Naive B cell (primary cell): Measurements from ENCODE around the gene DPYD. TPM values are rescaled to one million over a fixed set of nuclear protein-coding genes. Genes with fewer than 3 reads are reported as not detected.

ENCODE experiments used
- ATAC-seq, 2 donors: fragments of 150-1000 bp; cut with Tn5 transposase; 2 replicates each; pipeline ENCODE4 v1.10.0; 2021; ENCODE audit warnings: low read depth in 2 of 2, mild to moderate bottlenecking in 2 of 2, moderate library complexity in 2 of 2
- DNase-seq: peaks from one replicate; pipeline ENCODE4 v3.0.0; 2022
- H3K27ac Mint-ChIP-seq, 6 donors: one replicate each; pipeline ENCODE4 v1.8.0; 2020 to 2022; ENCODE audit warnings: mild to moderate bottlenecking in 6 of 6, mixed read lengths in 6 of 6, moderate library complexity in 5 of 6, inconsistent platforms in 2 of 6
- H3K27me3 Mint-ChIP-seq, 3 donors: one replicate each; pipeline ENCODE4 v1.8.0; 2021 to 2022; ENCODE audit warnings: mixed read lengths in 3 of 3, mild to moderate bottlenecking in 1 of 3
- H3K36me3 Mint-ChIP-seq, 2 donors: one replicate each; pipeline ENCODE4 v1.8.0; 2020 to 2022; ENCODE audit warnings: mixed read lengths in 2 of 2, inconsistent platforms in 1 of 2, mild to moderate bottlenecking in 1 of 2
- H3K4me1 Mint-ChIP-seq, 3 donors: one replicate each; pipeline ENCODE4 v1.8.0; 2020 to 2022; ENCODE audit warnings: mixed read lengths in 3 of 3, inconsistent platforms in 1 of 3, mild to moderate bottlenecking in 1 of 3, moderate library complexity in 1 of 3
- H3K4me3 Mint-ChIP-seq, 8 donors: one replicate each; pipeline ENCODE4 v1.8.0; 2020 to 2022; ENCODE audit warnings: mild to moderate bottlenecking in 8 of 8, mixed read lengths in 8 of 8, moderate library complexity in 8 of 8, inconsistent platforms in 2 of 8
- H3K9me3 Mint-ChIP-seq, 7 donors: one replicate each; pipeline ENCODE4 v1.8.0; 2020 to 2022; ENCODE audit warnings: mixed read lengths in 7 of 7, mild to moderate bottlenecking in 5 of 7, inconsistent platforms in 2 of 7, moderate library complexity in 1 of 7
- polyA plus RNA-seq, 6 donors: library from polyadenylated mRNA; unstranded; fragments of 300-500 nt; fragmentation: Illumina TruSeq; gene quantifications; one replicate each; pipeline ENCODE4 v1.2.3, GENCODE V29; 2021; ENCODE audit warnings: low read depth in 6 of 6

DPYD gene
- polyA plus RNA-seq, 6 donors from 2014 or later = 13.9 to 24.6 (median 19.1) TPM

DNA sequence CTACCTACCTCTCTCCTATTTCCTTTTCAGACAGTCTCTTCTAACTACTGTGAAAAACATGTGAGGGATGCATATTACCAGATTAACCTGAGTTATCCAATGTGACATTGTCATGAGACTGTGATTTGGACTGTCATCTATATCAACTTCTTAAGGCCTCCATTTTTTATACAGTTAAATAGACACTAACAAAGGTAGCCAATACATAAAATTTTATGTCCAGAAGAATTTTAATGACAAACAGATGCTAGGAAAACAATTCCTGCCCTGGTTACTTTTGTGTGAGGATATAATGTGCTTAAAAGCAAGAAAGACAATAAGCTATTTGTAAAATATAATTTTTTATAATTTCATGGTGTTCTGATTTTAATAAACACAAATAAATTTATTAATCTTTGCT lies 136.2 kb downstream of the DPYD start:
- H3K4me3 Mint-ChIP-seq = no peak overlapping the region
- ATAC-seq (no peak), DNase-seq (no peak)
- H3K4me1 Mint-ChIP-seq = peaks cover 14 to 34% (median 30%) of the 10 kb centered on the region in 3 donors
- peak overlapping the region in 2 of 6 donors; percentile 12 to 61 for H3K27ac Mint-ChIP-seq
- H3K36me3 Mint-ChIP-seq = no peaks in the 10 kb centered on the region
- H3K27me3 Mint-ChIP-seq = no peaks in the 10 kb centered on the region
- no peaks in the 10 kb centered on the region for H3K9me3 Mint-ChIP-seq

- DNase-seq = no peak
- Mint-ChIP-seq H3K4me1 (peaks cover 10 to 30% (median 29%) of the 10 kb centered on the region in 3 donors), H3K27ac (no peak overlapping the region), H3K9me3 (no peaks in the 10 kb centered on the region), H3K4me3 (no peak overlapping the region), H3K27me3 (no peaks in the 10 kb centered on the region), H3K36me3 (no peaks in the 10 kb centered on the region)
- ATAC-seq = no peak
Observed at GRCh38 chr1:97783751-97784150, 137.1 kb downstream of the DPYD start.

- H3K9me3 Mint-ChIP-seq = no peaks in the 10 kb centered on the region
- ATAC-seq (peak in 1 of 2 donors; percentile 20), DNase-seq (no peak)
- peak overlapping the region in 2 of 6 donors; percentile 44 to 86 for H3K27ac Mint-ChIP-seq
- H3K4me3 Mint-ChIP-seq = peak overlapping the region in 1 of 8 donors; percentile 49
- peaks cover 10 to 25% (median 18%) of the 10 kb centered on the region in 3 donors for H3K4me1 Mint-ChIP-seq
- H3K36me3 Mint-ChIP-seq = no peaks in the 10 kb centered on the region
- no peaks in the 10 kb centered on the region for H3K27me3 Mint-ChIP-seq
Observed at GRCh38 chr1:97781762-97782337, 139.0 kb downstream of the DPYD start.

GRCh38 chr1:97780884-97781283 lies 139.9 kb downstream of the DPYD start:
- Mint-ChIP-seq H3K27me3 (no peaks in the 10 kb centered on the region), H3K36me3 (peaks cover 0 to 5% of the 10 kb centered on the region in 2 donors), H3K4me3 (no peak overlapping the region), H3K27ac (peak overlapping the region in 1 of 6 donors; percentile 49), H3K9me3 (no peaks in the 10 kb centered on the region), H3K4me1 (peaks cover 10 to 25% (median 18%) of the 10 kb centered on the region in 3 donors)
- DNase-seq = no peak
- no peak for ATAC-seq

DNA sequence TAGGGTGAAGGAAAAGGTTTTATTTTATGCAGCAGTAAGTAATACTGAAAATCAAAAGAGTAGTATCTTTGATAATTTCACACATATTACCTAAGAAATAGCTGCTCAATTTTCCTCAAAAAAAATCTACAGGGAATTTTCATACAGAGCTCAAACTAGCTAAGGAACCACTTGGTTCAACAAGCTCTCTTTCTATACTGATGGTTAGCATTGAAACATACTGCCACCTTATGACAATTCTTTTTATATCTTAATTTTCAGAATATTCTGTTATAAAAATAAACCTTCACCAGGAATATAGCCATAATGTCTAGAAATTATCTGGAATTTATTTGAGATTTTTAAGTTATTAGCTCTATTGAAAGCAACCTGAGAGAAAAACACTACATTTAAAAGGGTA lies 142.1 kb downstream of the DPYD start:
- ATAC-seq (no peak), DNase-seq (no peak)
- H3K4me3 Mint-ChIP-seq = no peak overlapping the region
- H3K27ac Mint-ChIP-seq = no peak overlapping the region
- H3K27me3 Mint-ChIP-seq = no peaks in the 10 kb centered on the region
- H3K9me3 Mint-ChIP-seq = peaks cover 0 to 9% (median 5%) of the 10 kb centered on the region in 7 donors
- H3K4me1 Mint-ChIP-seq = peaks cover 10 to 25% (median 22%) of the 10 kb centered on the region in 3 donors
- peaks cover 9 to 20% of the 10 kb centered on the region in 2 donors for H3K36me3 Mint-ChIP-seq

- ATAC-seq (no peak), DNase-seq (no peak)
- Mint-ChIP-seq H3K4me3 (no peak overlapping the region), H3K27ac (no peak overlapping the region), H3K9me3 (peaks cover 0 to 14% (median 7%) of the 10 kb centered on the region in 7 donors), H3K36me3 (peaks cover 10 to 15% of the 10 kb centered on the region in 2 donors), H3K4me1 (peaks cover 5 to 14% (median 6%) of the 10 kb centered on the region in 3 donors), H3K27me3 (no peaks in the 10 kb centered on the region)
Observed at GRCh38 chr1:97770376-97770775, 150.5 kb downstream of the DPYD start.

DNA sequence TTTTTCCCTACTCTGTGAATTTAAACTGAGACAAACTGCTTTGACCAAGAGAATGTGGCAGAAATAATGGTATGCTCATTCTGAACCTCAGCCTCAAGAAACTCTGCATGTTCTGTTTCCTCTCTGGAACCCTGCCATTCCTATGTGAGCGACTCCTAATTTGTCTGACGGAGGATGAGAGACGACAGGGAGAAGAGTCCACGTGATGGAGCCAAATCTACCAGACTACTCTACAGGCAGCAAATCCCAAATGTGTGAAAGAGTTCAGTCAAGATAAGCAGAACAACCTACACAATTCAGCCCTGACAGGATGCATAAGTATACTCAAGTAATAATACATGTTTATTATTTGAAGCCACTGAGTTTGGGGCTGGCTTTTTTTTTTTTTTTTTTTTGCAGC lies 153.5 kb downstream of the DPYD start:
- Mint-ChIP-seq H3K27ac (peak overlapping the region in 1 of 6 donors; percentile 60), H3K36me3 (peaks cover 0 to 8% of the 10 kb centered on the region in 2 donors), H3K27me3 (no peaks in the 10 kb centered on the region), H3K9me3 (peaks cover 0 to 4% (median 2%) of the 10 kb centered on the region in 7 donors), H3K4me1 (peaks cover 13 to 21% (median 18%) of the 10 kb centered on the region in 3 donors), H3K4me3 (no peak overlapping the region)
- ATAC-seq (no peak), DNase-seq (no peak)

GRCh38 chr1:97764991-97765390 lies 155.8 kb downstream of the DPYD start:
- Mint-ChIP-seq H3K9me3 (peaks cover 0 to 17% (median 9%) of the 10 kb centered on the region in 7 donors), H3K4me3 (no peak overlapping the region), H3K27ac (no peak overlapping the region), H3K36me3 (peaks cover 8 to 25% of the 10 kb centered on the region in 2 donors), H3K4me1 (peaks cover 12 to 21% (median 18%) of the 10 kb centered on the region in 3 donors), H3K27me3 (no peaks in the 10 kb centered on the region)
- ATAC-seq (no peak), DNase-seq (no peak)

DNA sequence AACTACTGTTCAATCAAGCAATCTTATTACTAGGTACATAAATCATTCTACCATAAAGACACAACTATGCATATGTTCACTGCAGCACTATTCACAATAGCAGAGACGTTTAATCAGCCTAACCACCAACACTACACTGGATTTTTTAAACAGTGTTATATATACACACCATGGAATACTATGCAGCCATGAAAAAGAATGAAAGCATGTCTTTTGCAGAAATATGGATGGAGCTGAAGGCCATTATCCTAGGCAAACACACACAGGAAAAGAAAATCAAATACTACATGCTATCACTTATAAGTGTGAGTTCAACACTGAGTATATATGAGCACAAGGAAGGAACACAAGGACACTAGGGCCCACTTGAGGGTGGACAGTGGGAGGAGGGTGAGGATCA lies 159.2 kb downstream of the DPYD start:
- peaks cover 8 to 32% of the 10 kb centered on the region in 2 donors for H3K36me3 Mint-ChIP-seq
- ATAC-seq = no peak
- H3K4me1 Mint-ChIP-seq = peaks cover 12 to 20% (median 18%) of the 10 kb centered on the region in 3 donors
- no peak for DNase-seq
- H3K9me3 Mint-ChIP-seq = peaks cover 0 to 17% (median 9%) of the 10 kb centered on the region in 7 donors
- H3K27me3 Mint-ChIP-seq = no peaks in the 10 kb centered on the region
- H3K4me3 Mint-ChIP-seq = no peak overlapping the region
- no peak overlapping the region for H3K27ac Mint-ChIP-seq

DNA sequence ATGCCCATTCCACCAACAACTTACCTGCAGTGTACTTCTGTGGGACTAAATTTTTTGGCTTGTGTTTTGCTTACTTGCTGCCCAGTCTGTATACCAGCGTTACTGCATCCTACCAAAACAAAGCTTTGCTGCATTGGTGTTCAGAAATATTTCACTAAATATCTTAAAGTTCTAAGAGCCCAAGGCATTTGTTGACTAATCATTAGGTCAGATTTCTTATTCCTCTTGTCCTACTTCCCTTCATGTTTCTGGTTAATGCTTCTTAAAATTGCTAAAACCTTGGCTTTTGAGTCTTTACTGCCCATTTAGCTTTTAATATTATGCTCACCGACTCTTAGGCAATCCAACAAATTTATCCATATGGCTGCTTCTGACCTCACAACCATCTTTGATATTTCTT lies 161.8 kb downstream of the DPYD start:
- Mint-ChIP-seq H3K27me3 (no peaks in the 10 kb centered on the region), H3K27ac (peak overlapping the region in 1 of 6 donors; percentile 29), H3K9me3 (peaks cover 0 to 17% (median 9%) of the 10 kb centered on the region in 7 donors), H3K4me3 (no peak overlapping the region), H3K36me3 (peaks cover 8 to 27% of the 10 kb centered on the region in 2 donors), H3K4me1 (peaks cover 2 to 5% (median 3%) of the 10 kb centered on the region in 3 donors)
- ATAC-seq = no peak
- DNase-seq = no peak

DNA sequence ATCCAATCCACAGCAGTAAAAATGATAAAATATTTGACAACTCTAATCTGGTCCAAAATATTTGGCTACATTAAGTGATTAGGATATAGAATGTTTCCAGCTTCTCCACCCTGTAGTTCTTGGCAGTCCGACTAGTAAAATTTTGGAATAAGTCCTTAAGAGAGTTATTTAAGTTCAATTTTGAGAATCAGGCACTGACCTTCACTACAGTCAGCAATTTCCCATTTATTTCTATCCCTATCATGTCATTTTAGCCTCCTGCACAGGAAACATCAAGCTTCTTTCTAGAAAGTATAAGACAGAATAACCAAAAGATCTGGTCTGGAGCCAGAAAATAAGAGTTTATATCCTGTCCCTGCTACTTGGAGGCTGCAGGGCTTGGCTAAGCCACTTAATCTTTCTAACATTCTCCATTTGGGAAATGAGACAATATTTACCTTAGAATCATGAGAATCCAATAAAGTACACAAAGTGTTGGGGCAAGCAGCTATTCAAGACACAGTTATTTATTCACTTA lies 162.2 kb downstream of the DPYD start:
- H3K4me1 Mint-ChIP-seq = peaks cover 0 to under 1% (median 0%) of the 10 kb centered on the region in 3 donors
- DNase-seq (no peak), ATAC-seq (no peak)
- H3K9me3 Mint-ChIP-seq = peaks cover 0 to 17% (median 9%) of the 10 kb centered on the region in 7 donors
- no peak overlapping the region for H3K27ac Mint-ChIP-seq
- H3K36me3 Mint-ChIP-seq = peaks cover 8 to 27% of the 10 kb centered on the region in 2 donors
- H3K4me3 Mint-ChIP-seq = no peak overlapping the region
- H3K27me3 Mint-ChIP-seq = no peaks in the 10 kb centered on the region

DNA sequence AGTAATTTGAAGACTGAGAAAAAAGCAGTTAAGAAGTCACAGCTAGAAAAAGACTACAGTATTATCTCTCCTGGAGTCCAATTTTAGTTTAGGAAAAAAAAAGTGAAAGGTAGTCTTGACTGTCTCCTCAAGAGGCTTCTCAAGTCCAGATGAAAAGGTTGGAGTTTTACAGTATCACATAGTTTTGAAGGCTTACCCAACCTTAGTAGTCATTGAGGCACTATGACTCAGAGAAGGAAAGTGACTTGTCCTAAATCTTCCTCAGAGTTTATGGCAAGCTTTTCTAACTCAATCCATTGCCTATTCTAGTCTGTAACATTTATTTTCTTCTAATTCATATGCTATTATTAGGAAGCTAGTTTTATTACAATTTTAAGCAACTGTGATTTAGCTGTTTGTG lies 174.9 kb downstream of the DPYD start:
- no peak for DNase-seq
- H3K4me3 Mint-ChIP-seq = no peak overlapping the region
- no peak for ATAC-seq
- peak overlapping the region in 1 of 6 donors; percentile 30 for H3K27ac Mint-ChIP-seq
- no peaks in the 10 kb centered on the region for H3K27me3 Mint-ChIP-seq
- peaks cover 0 to 5% (median 0%) of the 10 kb centered on the region in 7 donors for H3K9me3 Mint-ChIP-seq
- peaks cover 10 to 18% (median 14%) of the 10 kb centered on the region in 3 donors for H3K4me1 Mint-ChIP-seq
- peaks cover 0 to 8% of the 10 kb centered on the region in 2 donors for H3K36me3 Mint-ChIP-seq

GRCh38 chr1:97744977-97745376 lies 175.9 kb downstream of the DPYD start:
- ATAC-seq (no peak), DNase-seq (no peak)
- Mint-ChIP-seq H3K4me3 (no peak overlapping the region), H3K4me1 (peaks cover 13 to 20% (median 16%) of the 10 kb centered on the region in 3 donors), H3K27me3 (no peaks in the 10 kb centered on the region), H3K36me3 (peaks cover 0 to 8% of the 10 kb centered on the region in 2 donors), H3K9me3 (peaks cover 0 to 5% (median 0%) of the 10 kb centered on the region in 7 donors), H3K27ac (peak overlapping the region in 1 of 6 donors; percentile 37)

DNA sequence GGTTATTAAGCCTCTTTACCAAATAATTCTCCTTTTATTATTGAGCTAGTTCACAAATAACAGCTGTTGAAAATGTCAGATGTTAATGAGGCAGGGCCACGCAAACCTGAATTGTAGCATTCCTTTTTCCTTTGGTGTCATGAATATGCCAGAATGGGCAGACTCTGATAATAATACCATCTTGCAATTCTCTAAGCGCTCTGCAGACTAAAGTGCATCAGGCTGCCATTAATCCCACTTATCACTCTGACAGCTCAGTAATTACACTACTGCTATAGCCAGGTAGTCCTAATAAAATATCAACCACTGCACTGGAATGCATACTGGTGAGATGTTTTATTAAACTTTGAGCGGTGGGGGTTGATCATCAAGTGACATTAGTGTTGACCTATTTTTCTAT lies 177.7 kb downstream of the DPYD start:
- no peak overlapping the region for H3K4me3 Mint-ChIP-seq
- no peak for DNase-seq
- no peak overlapping the region for H3K27ac Mint-ChIP-seq
- H3K36me3 Mint-ChIP-seq = no peaks in the 10 kb centered on the region
- H3K9me3 Mint-ChIP-seq = no peaks in the 10 kb centered on the region
- H3K27me3 Mint-ChIP-seq = no peaks in the 10 kb centered on the region
- no peak for ATAC-seq
- H3K4me1 Mint-ChIP-seq = peaks cover 13 to 20% (median 16%) of the 10 kb centered on the region in 3 donors
